ENCODE data around the gene TPRG1L. TPM values are rescaled to one million over a fixed set of nuclear protein-coding genes. Genes with fewer than 3 reads are reported as not detected.

The TPRG1L gene
- total and polyA plus RNA-seq, 10 of the 15 experiments (the other 5 are each of a cell fraction or from before 2014, with no cell fraction given): 1.5 to 16.5 (median 8.0) TPM

- H3K27me3 ChIP-seq (replicated peaks in 1 of 2; ENCODE audit: control insufficient read depth in 2 of 2, insufficient read depth in 2 of 2, low read length in 1 of 2): no peaks in the 10 kb centered on the region
- peaks cover 60% of the 10 kb centered on the region for H3K4me1 ChIP-seq (ENCODE audit: control insufficient read depth, insufficient read depth, low read length)
- WGBS (ENCODE audit: insufficient coverage, insufficient replicate concordance, low lambda C conversion rate, missing lambda C conversion rate): 26% methylated on average over 21 of the region's 21 CpGs
- CTCF ChIA-PET: interaction anchor here (1.1 to 3.8 kb wide), 8 partner anchors 10 to 59 kb away, joined by 3 to 63 read pairs (median 8); partner anchors contain the start of genes TP73 and WRAP73
- H2AFZ ChIP-seq (ENCODE audit: control insufficient read depth, low read depth, low read length): no peak overlapping the region
- SMC1A ChIA-PET (ENCODE audit: uncharacterized antibody, unreplicated experiment): interaction anchor here (1.3 to 3.2 kb wide), 5 partner anchors 13 to 46 kb away, joined by 3 to 54 read pairs (median 9); partner anchors contain the start of genes TP73 and WRAP73
- no peaks in the 10 kb centered on the region; the same call in 1 of the 2 replicates for H4K20me1 ChIP-seq (ENCODE audit: control insufficient read depth, insufficient read depth)
- H3K4me3 ChIP-seq: peak overlapping the region; percentile 15; the same call in 1 of the 2 replicates
- in situ Hi-C loops (cut with MboI): no loop called here
- peak overlapping the region; percentile 89 for H3K27ac ChIP-seq (ENCODE audit: control insufficient read depth, insufficient read depth)
- no peaks in the 10 kb centered on the region for H3K9me3 ChIP-seq (replicated peaks; ENCODE audit: control insufficient read depth, insufficient read depth, low read length)
- peak overlapping the region; percentile 92 for H3K4me2 ChIP-seq (ENCODE audit: control insufficient read depth, insufficient read depth)
- DNase-seq (ENCODE audit: low read depth, low spot score): no peak
- H3K9ac ChIP-seq (ENCODE audit: control insufficient read depth, insufficient read depth, low read length): peak overlapping the region; percentile 18; the same call in 1 of the 2 replicates
- RAD21 ChIA-PET (ENCODE audit: unreplicated experiment): interaction anchor here (1.3 to 3.8 kb wide), 8 partner anchors 12 to 64 kb away, joined by 3 to 80 read pairs (median 6); partner anchors contain the start of genes TP73 and WRAP73
- peaks cover 0 to 24% of the 10 kb centered on the region in 2 experiments; a peak in 3 of 4 replicates for H3K36me3 ChIP-seq (ENCODE audit: control insufficient read depth in 2 of 2, insufficient read depth in 2 of 2, low read length in 1 of 2)
- H3K79me2 ChIP-seq (ENCODE audit: control insufficient read depth, insufficient read depth, low read length): peaks cover 57% of the 10 kb centered on the region
- ATAC-seq: no peak
- BruUV-seq (replicated peaks): no TSS peak
- POLR2A ChIA-PET: interaction anchor here (1.0 to 3.9 kb wide), 5 partner anchors 8 to 27 kb away, joined by 3 to 71 read pairs (median 29); partner anchors contain the start of genes TP73 and WRAP73
- no peak for FAIRE-seq
- intact Hi-C loops (cut with micrococcal nuclease; ENCODE audit: unreplicated experiment): no loop called here
- TF ChIP-seq MTA2 (IDR thresholded peaks at IDR 0.05; ENCODE audit: low read depth): 0 out of 2 replicates have a peak, but pooled peaks have one; percentile 9
- TF ChIP-seq, protein P1, sequence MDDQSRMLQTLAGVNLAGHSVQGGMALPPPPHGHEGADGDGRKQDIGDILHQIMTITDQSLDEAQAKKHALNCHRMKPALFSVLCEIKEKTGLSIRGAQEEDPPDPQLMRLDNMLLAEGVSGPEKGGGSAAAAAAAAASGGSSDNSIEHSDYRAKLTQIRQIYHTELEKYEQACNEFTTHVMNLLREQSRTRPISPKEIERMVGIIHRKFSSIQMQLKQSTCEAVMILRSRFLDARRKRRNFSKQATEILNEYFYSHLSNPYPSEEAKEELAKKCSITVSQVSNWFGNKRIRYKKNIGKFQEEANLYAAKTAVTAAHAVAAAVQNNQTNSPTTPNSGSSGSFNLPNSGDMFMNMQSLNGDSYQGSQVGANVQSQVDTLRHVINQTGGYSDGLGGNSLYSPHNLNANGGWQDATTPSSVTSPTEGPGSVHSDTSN (IDR thresholded peaks at IDR 0.05; ENCODE audit: insufficient replicate concordance, low read depth, low read length): no peak
- TF ChIP-seq ZNF687 (IDR thresholded peaks at IDR 0.05): 0 out of 2 replicates have a peak, but pooled peaks have one; percentile 47
- 0 out of 2 replicates have a peak, but pooled peaks have one; percentile 39 for TF ChIP-seq DPF2 (IDR thresholded peaks at IDR 0.05)
- TF ChIP-seq BCL11A (IDR thresholded peaks at IDR 0.05; ENCODE audit: low read depth, low read length): no peak
- peak; percentile 45; the same call in 1 of the 2 replicates for TF ChIP-seq RELB (IDR thresholded peaks at IDR 0.05; ENCODE audit: low read depth)
- 0 out of 6 replicates have a peak, but pooled peaks of 1 of the 3 experiments have one; percentile 13 for TF ChIP-seq CTCF (IDR thresholded peaks at IDR 0.05 in 2 of 3, conservative IDR thresholded peaks at IDR 0.05 in 1 of 3; ENCODE audit: control insufficient read depth in 2 of 3, extremely low read depth in 1 of 3, insufficient read depth in 1 of 3, low read depth in 3 of 3, low read length in 3 of 3)
Measured at GRCh38 chr1:3678361-3679097, 53.7 kb downstream of the TPRG1L start.

Measured in GM12878 (cell line).